Measurements from ENCODE around the gene ANKRD63.

Gene ANKRD63

DNA sequence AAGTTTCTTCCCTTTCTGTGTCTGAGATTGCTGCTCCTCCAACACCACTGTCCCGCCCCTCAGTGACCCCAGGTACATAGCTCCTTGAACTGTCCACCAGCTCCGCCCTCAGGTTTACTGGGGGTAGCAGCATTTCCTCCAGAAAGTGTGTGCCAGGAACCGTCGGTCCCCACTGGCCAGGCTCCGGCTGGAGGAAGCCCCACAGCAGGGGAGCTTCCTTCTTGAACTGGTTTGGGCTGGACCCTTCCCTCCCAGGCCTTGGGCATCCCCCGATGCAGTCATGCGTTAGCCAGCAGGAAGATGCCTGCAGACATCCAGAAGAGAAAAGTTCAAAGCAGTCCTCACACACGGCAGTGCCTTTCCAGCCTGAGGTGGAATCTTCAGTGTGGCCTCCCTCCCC, 24.3 kb downstream of the ANKRD63 start:
- no peak overlapping the region for H2BK5ac ChIP-seq (ENCODE audit: low read length)
- no peak overlapping the region for H2AK5ac ChIP-seq (ENCODE audit: low read depth, low read length)
- H3K14ac ChIP-seq (ENCODE audit: low read length), result no peak overlapping the region
- no peak overlapping the region for H4K8ac ChIP-seq (ENCODE audit: low read depth, low read length)
- H3K18ac ChIP-seq (ENCODE audit: low read length), result no peak overlapping the region
- H3K23ac ChIP-seq (ENCODE audit: low read depth, low read length, poor library complexity), result no peak overlapping the region
- peaks cover 0 to 15% of the 10 kb centered on the region in 2 donors for H3K4me1 ChIP-seq (ENCODE audit: control insufficient read depth in 2 of 2, insufficient read depth in 1 of 2, low read depth in 1 of 2, low read length in 2 of 2)
- no peak overlapping the region for H3K4me3 ChIP-seq (ENCODE audit: low read length in 2 of 2)
- H2BK12ac ChIP-seq (ENCODE audit: low read length), result no peak overlapping the region
- peaks cover 3 to 10% (median 9%) of the 10 kb centered on the region in 3 experiments for H3K27me3 ChIP-seq (ENCODE audit: control insufficient read depth in 3 of 3, insufficient read depth in 3 of 3, low read depth in 1 of 3, low read length in 3 of 3)
- H3K9me3 ChIP-seq (replicated peaks in 1 of 2; ENCODE audit: control insufficient read depth in 2 of 2, insufficient read depth in 1 of 2, low read depth in 1 of 2, low read length in 2 of 2), result no peaks in the 10 kb centered on the region
- no peaks in the 10 kb centered on the region for H3K36me3 ChIP-seq (replicated peaks in 1 of 2; ENCODE audit: control insufficient read depth in 2 of 2, insufficient read depth in 2 of 2, low read length in 2 of 2)
- H3K79me1 ChIP-seq (ENCODE audit: low read depth, low read length), result no peaks in the 10 kb centered on the region
- no peak for DNase-seq (ENCODE audit: low spot score)
- no peak overlapping the region for H3K4me2 ChIP-seq (ENCODE audit: insufficient read depth, low read length, poor library complexity, severe bottlenecking)
- no peak overlapping the region for H2BK120ac ChIP-seq (ENCODE audit: low read depth, low read length)
- no peak overlapping the region for H3K27ac ChIP-seq (replicated peaks; ENCODE audit: low read length)
- H3K4ac ChIP-seq (ENCODE audit: low read length), result no peak overlapping the region
- no CpG with 5 or more reads among the region's 8 CpGs for WGBS, 2 donors (ENCODE audit: extremely low coverage in 2 of 2, insufficient read length in 2 of 2, insufficient replicate concordance in 1 of 2)
- no peak overlapping the region for H2BK15ac ChIP-seq (ENCODE audit: low read length)
- H3K9ac ChIP-seq (ENCODE audit: low read depth, low read length, poor library complexity), result no peak overlapping the region
- no peak overlapping the region for H4K91ac ChIP-seq (ENCODE audit: low read depth, low read length, poor library complexity)
- peak overlapping the region; percentile 87 for H2AFZ ChIP-seq (ENCODE audit: low read length)

DNA sequence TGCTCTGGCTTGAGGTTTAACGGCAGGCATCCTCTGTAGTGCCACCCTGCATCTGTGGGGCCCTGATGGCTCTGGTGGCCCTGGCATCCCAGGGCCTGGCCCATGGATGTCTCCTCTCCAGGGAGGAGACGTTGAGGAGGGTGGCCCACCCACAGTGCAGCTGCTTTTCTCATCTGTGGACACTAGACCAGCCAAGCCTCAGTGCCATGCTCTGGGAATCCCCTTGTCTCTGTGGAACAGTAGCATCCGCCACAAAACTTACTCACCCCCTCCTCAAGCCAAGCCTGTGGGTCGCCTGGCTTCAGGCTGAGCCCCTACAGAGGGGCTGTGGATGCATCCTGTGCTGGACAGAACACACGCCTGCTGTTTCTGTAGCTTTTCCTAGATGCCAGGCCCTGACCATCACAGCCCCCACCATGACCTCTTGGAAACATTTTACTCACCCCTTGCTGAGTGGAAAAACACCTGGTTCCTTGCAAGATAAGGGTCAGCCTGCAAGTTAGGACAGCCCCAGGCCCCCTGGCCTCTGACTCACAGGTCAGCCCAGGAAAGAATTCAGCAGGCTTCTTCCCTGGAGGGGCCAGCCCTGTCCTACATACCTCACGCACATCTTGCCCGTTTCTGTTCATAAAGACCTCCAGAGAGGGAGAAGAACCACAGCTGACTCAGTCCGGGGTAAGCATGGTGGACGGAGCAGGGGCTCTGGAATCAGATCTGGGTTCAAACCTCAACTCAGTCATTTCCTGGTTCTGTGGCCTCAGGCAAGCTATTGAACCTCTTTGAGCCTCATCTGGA, 25.0 kb downstream of the ANKRD63 start:
- no peak overlapping the region for H3K4me2 ChIP-seq (ENCODE audit: insufficient read depth, low read length, poor library complexity, severe bottlenecking)
- H2BK12ac ChIP-seq (ENCODE audit: low read length), result no peak overlapping the region

DNA sequence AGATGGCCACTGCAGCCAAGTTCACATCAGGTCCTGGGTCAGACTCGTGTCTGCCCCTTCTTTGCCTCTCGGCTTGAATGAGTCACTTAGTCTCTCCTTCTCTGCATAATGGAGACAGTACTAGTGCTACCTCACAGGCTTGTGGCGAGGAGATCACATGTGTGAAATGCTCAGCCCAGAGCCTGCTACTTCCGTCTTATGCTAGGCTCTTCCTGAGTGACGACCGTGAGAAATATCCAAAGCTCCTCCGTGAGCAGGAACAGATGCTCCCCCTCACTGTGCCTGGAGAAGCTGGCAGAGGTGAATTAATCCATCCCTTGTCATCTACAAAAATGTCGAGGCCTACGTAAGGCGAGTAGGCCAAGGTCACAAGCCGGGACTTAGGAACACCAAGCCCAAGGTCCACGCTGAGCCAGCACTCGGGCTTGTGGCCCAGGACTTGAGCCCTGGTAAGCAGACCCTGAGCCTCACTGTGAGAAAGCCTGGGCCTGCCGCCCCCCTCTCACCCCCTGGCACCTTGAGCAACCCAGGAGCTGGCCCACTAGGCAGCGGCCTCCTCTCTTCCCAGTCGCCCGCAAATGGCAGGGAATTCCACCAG, 26.1 kb downstream of the ANKRD63 start:
- Histone ChIP-seq H3K4me2 (ENCODE audit: insufficient read depth, low read length, poor library complexity, severe bottlenecking) (no peak overlapping the region), H3K27me3 (ENCODE audit: control insufficient read depth in 3 of 3, insufficient read depth in 3 of 3, low read depth in 1 of 3, low read length in 3 of 3) (peaks cover 17 to 28% (median 27%) of the 10 kb centered on the region in 3 experiments), H3K79me1 (ENCODE audit: low read depth, low read length) (no peaks in the 10 kb centered on the region), H3K4me1 (ENCODE audit: control insufficient read depth in 2 of 2, insufficient read depth in 1 of 2, low read depth in 1 of 2, low read length in 2 of 2) (peaks cover 2 to 15% of the 10 kb centered on the region in 2 donors), H3K14ac (ENCODE audit: low read length) (no peak overlapping the region), H2BK12ac (ENCODE audit: low read length) (no peak overlapping the region), H2AFZ (ENCODE audit: low read length) (no peak overlapping the region), H3K4ac (ENCODE audit: low read length) (no peak overlapping the region), H2BK120ac (ENCODE audit: low read depth, low read length) (no peak overlapping the region), H3K4me3 (ENCODE audit: low read length in 2 of 2) (no peak overlapping the region), H2AK5ac (ENCODE audit: low read depth, low read length) (no peak overlapping the region), H3K36me3 (replicated peaks in 1 of 2; ENCODE audit: control insufficient read depth in 2 of 2, insufficient read depth in 2 of 2, low read length in 2 of 2) (no peaks in the 10 kb centered on the region), H4K91ac (ENCODE audit: low read depth, low read length, poor library complexity) (no peak overlapping the region), H3K23ac (ENCODE audit: low read depth, low read length, poor library complexity) (no peak overlapping the region), H3K9me3 (replicated peaks in 1 of 2; ENCODE audit: control insufficient read depth in 2 of 2, insufficient read depth in 1 of 2, low read depth in 1 of 2, low read length in 2 of 2) (no peaks in the 10 kb centered on the region), H3K9ac (ENCODE audit: low read depth, low read length, poor library complexity) (no peak overlapping the region), H2BK5ac (ENCODE audit: low read length) (no peak overlapping the region), H3K27ac (replicated peaks; ENCODE audit: low read length) (no peak overlapping the region), H2BK15ac (ENCODE audit: low read length) (no peak overlapping the region), H3K18ac (ENCODE audit: low read length) (peak overlapping the region; percentile 36), H4K8ac (ENCODE audit: low read depth, low read length) (no peak overlapping the region)
- no peak for DNase-seq (ENCODE audit: low spot score)
- WGBS, 2 donors (ENCODE audit: extremely low coverage in 2 of 2, insufficient read length in 2 of 2, insufficient replicate concordance in 1 of 2), result no CpG with 5 or more reads among the region's 17 CpGs

More for the DNA sequence above, 25.0 kb downstream of the ANKRD63 start:
- Histone ChIP-seq H3K79me1 (ENCODE audit: low read depth, low read length) (no peaks in the 10 kb centered on the region), H2AK5ac (ENCODE audit: low read depth, low read length) (no peak overlapping the region), H3K27ac (replicated peaks; ENCODE audit: low read length) (no peak overlapping the region), H2BK120ac (ENCODE audit: low read depth, low read length) (no peak overlapping the region), H3K18ac (ENCODE audit: low read length) (peak overlapping the region; percentile 6), H3K4me1 (ENCODE audit: control insufficient read depth in 2 of 2, insufficient read depth in 1 of 2, low read depth in 1 of 2, low read length in 2 of 2) (peaks cover 2 to 15% of the 10 kb centered on the region in 2 donors), H2AFZ (ENCODE audit: low read length) (peak overlapping the region; percentile 26), H3K23ac (ENCODE audit: low read depth, low read length, poor library complexity) (no peak overlapping the region), H3K4ac (ENCODE audit: low read length) (no peak overlapping the region), H4K91ac (ENCODE audit: low read depth, low read length, poor library complexity) (no peak overlapping the region), H3K14ac (ENCODE audit: low read length) (no peak overlapping the region), H3K9me3 (replicated peaks in 1 of 2; ENCODE audit: control insufficient read depth in 2 of 2, insufficient read depth in 1 of 2, low read depth in 1 of 2, low read length in 2 of 2) (no peaks in the 10 kb centered on the region), H3K4me3 (ENCODE audit: low read length in 2 of 2) (no peak overlapping the region), H3K36me3 (replicated peaks in 1 of 2; ENCODE audit: control insufficient read depth in 2 of 2, insufficient read depth in 2 of 2, low read length in 2 of 2) (no peaks in the 10 kb centered on the region), H3K9ac (ENCODE audit: low read depth, low read length, poor library complexity) (no peak overlapping the region), H2BK15ac (ENCODE audit: low read length) (no peak overlapping the region), H4K8ac (ENCODE audit: low read depth, low read length) (no peak overlapping the region), H2BK5ac (ENCODE audit: low read length) (no peak overlapping the region), H3K27me3 (ENCODE audit: control insufficient read depth in 3 of 3, insufficient read depth in 3 of 3, low read depth in 1 of 3, low read length in 3 of 3) (peaks cover 8 to 17% (median 16%) of the 10 kb centered on the region in 3 experiments)
- WGBS, 2 donors (ENCODE audit: extremely low coverage in 2 of 2, insufficient read length in 2 of 2, insufficient replicate concordance in 1 of 2), result no CpG with 5 or more reads among the region's 9 CpGs
- no peak for DNase-seq (ENCODE audit: low spot score)

DNA sequence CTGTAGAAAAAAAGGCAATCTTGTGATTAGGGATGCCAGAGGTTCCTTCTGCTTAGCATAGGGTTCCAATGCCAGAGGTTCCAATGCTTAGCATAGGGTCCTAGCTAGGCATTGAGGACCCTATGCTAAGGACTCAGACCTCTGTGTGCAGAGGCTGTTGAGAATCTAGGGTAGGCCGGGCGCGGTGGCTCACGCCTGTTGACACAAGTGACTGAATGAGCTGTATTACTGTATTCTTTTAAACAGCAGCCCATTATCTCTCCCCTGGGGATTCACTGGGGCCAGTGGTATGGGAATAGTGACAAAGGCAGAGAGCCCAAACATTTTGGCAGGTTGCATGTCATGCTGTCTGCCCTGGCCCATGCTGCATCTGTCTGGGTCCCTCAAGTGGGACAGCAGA, 27.8 kb downstream of the ANKRD63 start:
- no CpG with 5 or more reads among the region's 4 CpGs for WGBS, 2 donors (ENCODE audit: extremely low coverage in 2 of 2, insufficient read length in 2 of 2, insufficient replicate concordance in 1 of 2)
- H2BK15ac ChIP-seq (ENCODE audit: low read length), result no peak overlapping the region
- H4K8ac ChIP-seq (ENCODE audit: low read depth, low read length), result no peak overlapping the region
- no peak overlapping the region for H2AFZ ChIP-seq (ENCODE audit: low read length)
- peaks cover 4 to 23% of the 10 kb centered on the region in 2 donors for H3K4me1 ChIP-seq (ENCODE audit: control insufficient read depth in 2 of 2, insufficient read depth in 1 of 2, low read depth in 1 of 2, low read length in 2 of 2)
- no peak overlapping the region for H4K91ac ChIP-seq (ENCODE audit: low read depth, low read length, poor library complexity)
- H3K23ac ChIP-seq (ENCODE audit: low read depth, low read length, poor library complexity), result no peak overlapping the region
- H2BK120ac ChIP-seq (ENCODE audit: low read depth, low read length), result no peak overlapping the region
- DNase-seq (ENCODE audit: low spot score), result no peak
- H3K18ac ChIP-seq (ENCODE audit: low read length), result no peak overlapping the region
- no peak overlapping the region for H3K4ac ChIP-seq (ENCODE audit: low read length)
- no peak overlapping the region for H3K27ac ChIP-seq (replicated peaks; ENCODE audit: low read length)
- H3K14ac ChIP-seq (ENCODE audit: low read length), result no peak overlapping the region
- H3K9ac ChIP-seq (ENCODE audit: low read depth, low read length, poor library complexity), result no peak overlapping the region
- H3K27me3 ChIP-seq (ENCODE audit: control insufficient read depth in 3 of 3, insufficient read depth in 3 of 3, low read depth in 1 of 3, low read length in 3 of 3), result peaks cover 20 to 40% (median 38%) of the 10 kb centered on the region in 3 experiments
- H3K4me3 ChIP-seq (ENCODE audit: low read length in 2 of 2), result no peak overlapping the region
- no peaks in the 10 kb centered on the region for H3K36me3 ChIP-seq (replicated peaks in 1 of 2; ENCODE audit: control insufficient read depth in 2 of 2, insufficient read depth in 2 of 2, low read length in 2 of 2)
- H2BK12ac ChIP-seq (ENCODE audit: low read length), result no peak overlapping the region
- no peak overlapping the region for H2AK5ac ChIP-seq (ENCODE audit: low read depth, low read length)
- H2BK5ac ChIP-seq (ENCODE audit: low read length), result no peak overlapping the region
- H3K9me3 ChIP-seq (replicated peaks in 1 of 2; ENCODE audit: control insufficient read depth in 2 of 2, insufficient read depth in 1 of 2, low read depth in 1 of 2, low read length in 2 of 2), result no peaks in the 10 kb centered on the region
- H3K79me1 ChIP-seq (ENCODE audit: low read depth, low read length), result no peaks in the 10 kb centered on the region
- no peak overlapping the region for H3K4me2 ChIP-seq (ENCODE audit: insufficient read depth, low read length, poor library complexity, severe bottlenecking)
